GM18951 (cell line): ENCODE data around the gene SLC13A2.
"Not testable (repeated sequence)": the region's sequence is repeated elsewhere in the genome, so short reads cannot be mapped to it uniquely, and the experiment has no call there.

Source experiments
- POLR2A ChIP-seq: IDR thresholded peaks from 4 replicates; pipeline ENCODE4 v1.6.1; 2011; ENCODE audit warnings: mild to moderate bottlenecking; ENCODE audit not compliant: insufficient read length, insufficient read depth; ENCODE audit errors: extremely low read depth
- in situ Hi-C: fragments of 300-500 bp; cut with MboI; formaldehyde crosslinking; loops from one replicate; pipeline ENCODE4 v1.12.0; 2022; ENCODE audit warnings: low sequenced_read_pairs, mixed read lengths, inconsistent platforms; ENCODE audit not compliant: unreplicated experiment

Gene SLC13A2

GRCh38 chr17:28505986-28506665 is 32.7 kb downstream of the SLC13A2 start, which contains the start of gene FOXN1:
TSS of gene FOXN1 (plus strand) at chr17:28506348. CDS start at chr17:28523970, 17,622 bp downstream.
- in situ Hi-C loops = no loop called here

GRCh38 chr17:28506763-28507487 is 33.5 kb downstream of the SLC13A2 start:
- in situ Hi-C loops = no loop called here
- TF ChIP-seq POLR2A = no peak

More at GRCh38 chr17:28505986-28506665, 32.7 kb downstream of the SLC13A2 start, which contains the start of gene FOXN1:
- no peak for TF ChIP-seq POLR2A

GRCh38 chr17:28507567-28508203 is 34.2 kb downstream of the SLC13A2 start:
- TF ChIP-seq POLR2A = no peak
- in situ Hi-C loops = no loop called here

- in situ Hi-C loops = no loop called here
- TF ChIP-seq POLR2A = no peak
Measured at GRCh38 chr17:28508211-28508724, 34.8 kb downstream of the SLC13A2 start.

GRCh38 chr17:28509789-28510188 is 36.3 kb downstream of the SLC13A2 start:
- in situ Hi-C loops = no loop called here
- no peak for TF ChIP-seq POLR2A

- in situ Hi-C loops = no loop called here
- no peak for TF ChIP-seq POLR2A
Measured at GRCh38 chr17:28511858-28512461, 38.5 kb downstream of the SLC13A2 start.

GRCh38 chr17:28513476-28513875 is 40.0 kb downstream of the SLC13A2 start:
- no peak for TF ChIP-seq POLR2A
- in situ Hi-C loops = no loop called here

- in situ Hi-C loops = no loop called here
- TF ChIP-seq POLR2A = no peak
Measured at GRCh38 chr17:28514561-28515002, 41.1 kb downstream of the SLC13A2 start.

GRCh38 chr17:28515518-28515917 is 42.1 kb downstream of the SLC13A2 start:
- in situ Hi-C loops = no loop called here
- TF ChIP-seq POLR2A = no peak

- in situ Hi-C loops = no loop called here
- TF ChIP-seq POLR2A = no peak
Measured at GRCh38 chr17:28518132-28518531, 44.7 kb downstream of the SLC13A2 start.

- in situ Hi-C loops = no loop called here
- no peak for TF ChIP-seq POLR2A
Measured at GRCh38 chr17:28518578-28518977, 45.1 kb downstream of the SLC13A2 start.

GRCh38 chr17:28519236-28519635 is 45.8 kb downstream of the SLC13A2 start:
- in situ Hi-C loops = no loop called here
- no peak for TF ChIP-seq POLR2A

GRCh38 chr17:28520687-28521086 is 47.2 kb downstream of the SLC13A2 start:
- in situ Hi-C loops = no loop called here
- no peak for TF ChIP-seq POLR2A

GRCh38 chr17:28521311-28522085 is 48.1 kb downstream of the SLC13A2 start:
- in situ Hi-C loops = no loop called here
- no peak for TF ChIP-seq POLR2A

- in situ Hi-C loops = not testable (repeated sequence)
Measured at GRCh38 chr17:28522281-28522680, 48.8 kb downstream of the SLC13A2 start.
